Neural crest cell (in vitro differentiated cells): ENCODE measurements around the gene AUTS2. TPM values are rescaled to one million over a fixed set of nuclear protein-coding genes. Genes with fewer than 3 reads are reported as not detected.

Experiments used
- DNase-seq: peaks from one replicate; pipeline ENCODE4 v3.0.0; 2021; ENCODE audit warnings: low read depth, mixed read lengths, low spot score
- H3K27ac Mint-ChIP-seq: one replicate; pipeline ENCODE4 v1.8.0; 2021; ENCODE audit warnings: mild to moderate bottlenecking, mixed read lengths; ENCODE audit not compliant: unreplicated experiment
- H3K27me3 Mint-ChIP-seq: 2 replicates; pipeline ENCODE4 v1.8.0; 2021; ENCODE audit warnings: low read depth, mild to moderate bottlenecking, mixed read lengths
- H3K36me3 Mint-ChIP-seq: 2 replicates; pipeline ENCODE4 v1.8.0; 2021; ENCODE audit warnings: low read depth, mild to moderate bottlenecking, mixed read lengths
- H3K4me1 Mint-ChIP-seq: 2 replicates; pipeline ENCODE4 v1.8.0; 2021; ENCODE audit warnings: mixed read lengths
- H3K4me3 Mint-ChIP-seq: one replicate; pipeline ENCODE4 v1.8.0; 2021; ENCODE audit warnings: mild to moderate bottlenecking, mixed read lengths
- H3K9me3 Mint-ChIP-seq: 2 replicates; pipeline ENCODE4 v1.8.0; 2021; ENCODE audit warnings: mixed read lengths
- CTCF ChIP-seq: fragments of 200-600 bp; sonication (generic); conservative IDR thresholded peaks from 2 replicates; pipeline ENCODE4 v1.5.0; 2021; ENCODE audit warnings: antibody characterized with exemption, mild to moderate bottlenecking
- total RNA-seq: library from RNA; stranded (reverse); gene quantifications from 2 replicates; pipeline ENCODE4 v1.2.1, GENCODE V29; 2021

AUTS2 gene
- total RNA-seq, 1 donor from 2014 or later: 152 TPM

- no peak overlapping the region for H3K4me3 Mint-ChIP-seq
- DNase-seq: no peak
- H3K36me3 Mint-ChIP-seq: no peaks in the 10 kb centered on the region
- no peak for TF ChIP-seq CTCF
- H3K27me3 Mint-ChIP-seq: no peaks in the 10 kb centered on the region
- H3K9me3 Mint-ChIP-seq: no peaks in the 10 kb centered on the region
- peaks cover 46% of the 10 kb centered on the region for H3K4me1 Mint-ChIP-seq
- H3K27ac Mint-ChIP-seq: no peak overlapping the region
Measured at GRCh38 chr7:69674701-69675182, 76.5 kb downstream of the AUTS2 start.

GRCh38 chr7:69676247-69676646 is 78.0 kb downstream of the AUTS2 start:
- no peaks in the 10 kb centered on the region for H3K27me3 Mint-ChIP-seq
- no peaks in the 10 kb centered on the region for H3K36me3 Mint-ChIP-seq
- TF ChIP-seq CTCF: no peak
- no peak overlapping the region for H3K27ac Mint-ChIP-seq
- H3K4me3 Mint-ChIP-seq: no peak overlapping the region
- peaks cover 39% of the 10 kb centered on the region for H3K4me1 Mint-ChIP-seq
- no peaks in the 10 kb centered on the region for H3K9me3 Mint-ChIP-seq
- DNase-seq: no peak

- no peaks in the 10 kb centered on the region for H3K27me3 Mint-ChIP-seq
- DNase-seq: no peak
- H3K27ac Mint-ChIP-seq: no peak overlapping the region
- no peak overlapping the region for H3K4me3 Mint-ChIP-seq
- peak; percentile 53 for TF ChIP-seq CTCF
- no peaks in the 10 kb centered on the region for H3K9me3 Mint-ChIP-seq
- no peaks in the 10 kb centered on the region for H3K36me3 Mint-ChIP-seq
- H3K4me1 Mint-ChIP-seq: peaks cover 36% of the 10 kb centered on the region
Measured at GRCh38 chr7:69677054-69677852, 79.0 kb downstream of the AUTS2 start.

GRCh38 chr7:69677881-69678493 is 79.7 kb downstream of the AUTS2 start:
- Mint-ChIP-seq H3K27ac (peak overlapping the region; percentile 69), H3K4me1 (peaks cover 31% of the 10 kb centered on the region), H3K27me3 (no peaks in the 10 kb centered on the region), H3K4me3 (peak overlapping the region; percentile 3), H3K9me3 (no peaks in the 10 kb centered on the region), H3K36me3 (no peaks in the 10 kb centered on the region)
- DNase-seq: no peak
- TF ChIP-seq CTCF: no peak

- no peaks in the 10 kb centered on the region for H3K36me3 Mint-ChIP-seq
- DNase-seq: no peak
- H3K9me3 Mint-ChIP-seq: no peaks in the 10 kb centered on the region
- H3K4me1 Mint-ChIP-seq: peaks cover 27% of the 10 kb centered on the region
- no peak overlapping the region for H3K4me3 Mint-ChIP-seq
- H3K27ac Mint-ChIP-seq: peak overlapping the region; percentile 48
- no peaks in the 10 kb centered on the region for H3K27me3 Mint-ChIP-seq
- no peak for TF ChIP-seq CTCF
Measured at GRCh38 chr7:69678494-69679187, 80.4 kb downstream of the AUTS2 start.
